Epithelial cell of esophagus (primary cell): ENCODE measurements around the gene VRK3.
"Not testable (repeated sequence)": the region's sequence is repeated elsewhere in the genome, so short reads cannot be mapped to it uniquely, and the experiment has no call there.

ENCODE experiments used
- DNase-seq: peaks from one replicate; pipeline ENCODE4 v3.0.0; 2010; ENCODE audit warnings: low read depth
- H3K4me3 ChIP-seq: 2 replicates; pipeline ENCODE4 v1.5.1; 2011; ENCODE audit warnings: mild to moderate bottlenecking, low read length, control low read depth
- CTCF ChIP-seq: IDR thresholded peaks from 2 replicates; pipeline ENCODE4 v1.5.1; 2011; ENCODE audit warnings: low read depth, mild to moderate bottlenecking, low read length, control low read depth, inconsistent platforms; ENCODE audit not compliant: insufficient read depth; ENCODE audit errors: missing control alignments

Gene VRK3

GRCh38 chr19:50025022-50025793, at the start of gene VRK3:
VRK3 (minus strand) TSS chr19:50025372; CDS start chr19:50016162, 9,210 bp downstream.
- H3K4me3 ChIP-seq, result peak within 1 kb of the TSS; percentile 96
- peak; percentile 12 for TF ChIP-seq CTCF
- peak; percentile 100 for DNase-seq

GRCh38 chr19:50068382-50068781, 43.2 kb upstream of the VRK3 start:
- not testable (repeated sequence) for DNase-seq, H3K4me3 ChIP-seq

- TF ChIP-seq CTCF, result no peak
- DNase-seq, result no peak
- H3K4me3 ChIP-seq, result no peak overlapping the region
Observed at GRCh38 chr19:50067575-50067974, 42.4 kb upstream of the VRK3 start.

GRCh38 chr19:50065938-50066337, 40.8 kb upstream of the VRK3 start:
- DNase-seq, result no peak
- TF ChIP-seq CTCF, result no peak
- H3K4me3 ChIP-seq, result no peak overlapping the region

- no peak for TF ChIP-seq CTCF
- no peak for DNase-seq
- no peak overlapping the region for H3K4me3 ChIP-seq
Observed at GRCh38 chr19:50061650-50062049, 36.5 kb upstream of the VRK3 start.

GRCh38 chr19:50060107-50060506, 34.9 kb upstream of the VRK3 start:
- no peak for TF ChIP-seq CTCF
- no peak overlapping the region for H3K4me3 ChIP-seq
- no peak for DNase-seq

GRCh38 chr19:50059045-50059444, 33.9 kb upstream of the VRK3 start:
- DNase-seq, result no peak
- TF ChIP-seq CTCF, result no peak
- no peak overlapping the region for H3K4me3 ChIP-seq
